Stimulated activated memory B cell treated with anti-CD40 and anti-IgM and Interleukin-4, amounts not matched to agents 10 μg/mL and 1 μg/mL and 100 μg/mL, for 72 hours (primary cell): ENCODE data around the gene PAWR.

Experiments
- ATAC-seq: fragments of 150-1000 bp; cut with Tn5 transposase; 2 replicates; pipeline ENCODE4 v1.10.0; 2021
- H3K27ac Mint-ChIP-seq: one replicate; pipeline ENCODE4 v1.8.0; 2022; ENCODE audit warnings: mild to moderate bottlenecking, mixed read lengths
- H3K27me3 Mint-ChIP-seq: one replicate; pipeline ENCODE4 v1.8.0; 2022; ENCODE audit warnings: mixed read lengths
- H3K36me3 Mint-ChIP-seq: one replicate; pipeline ENCODE4 v1.8.0; 2022; ENCODE audit warnings: mixed read lengths
- H3K4me1 Mint-ChIP-seq: one replicate; pipeline ENCODE4 v1.8.0; 2022; ENCODE audit warnings: mixed read lengths
- H3K4me3 Mint-ChIP-seq: one replicate; pipeline ENCODE4 v1.8.0; 2022; ENCODE audit warnings: mild to moderate bottlenecking, moderate library complexity, mixed read lengths
- H3K9me3 Mint-ChIP-seq: one replicate; pipeline ENCODE4 v1.8.0; 2022; ENCODE audit warnings: mixed read lengths

The PAWR gene

GRCh38 chr12:79561401-79562132, 129.2 kb downstream of the PAWR start:
- no peak for ATAC-seq
- Mint-ChIP-seq H3K27ac (no peak overlapping the region), H3K36me3 (peaks cover 38% of the 10 kb centered on the region)

GRCh38 chr12:79560225-79560889, 130.4 kb downstream of the PAWR start:
- Mint-ChIP-seq H3K36me3 (peaks cover 26% of the 10 kb centered on the region), H3K4me1 (peaks cover 6% of the 10 kb centered on the region)

More at GRCh38 chr12:79561401-79562132, 129.2 kb downstream of the PAWR start:
- no peaks in the 10 kb centered on the region for H3K9me3 Mint-ChIP-seq
- no peak overlapping the region for H3K4me3 Mint-ChIP-seq
- no peaks in the 10 kb centered on the region for H3K27me3 Mint-ChIP-seq
- peaks cover 15% of the 10 kb centered on the region for H3K4me1 Mint-ChIP-seq

GRCh38 chr12:79559591-79559990, 131.2 kb downstream of the PAWR start:
- no peaks in the 10 kb centered on the region for H3K27me3 Mint-ChIP-seq
- H3K27ac Mint-ChIP-seq: no peak overlapping the region
- H3K36me3 Mint-ChIP-seq: peaks cover 25% of the 10 kb centered on the region
- no peaks in the 10 kb centered on the region for H3K9me3 Mint-ChIP-seq
- no peak overlapping the region for H3K4me3 Mint-ChIP-seq
- no peak for ATAC-seq
- peaks cover 6% of the 10 kb centered on the region for H3K4me1 Mint-ChIP-seq

More at GRCh38 chr12:79560225-79560889, 130.4 kb downstream of the PAWR start:
- Mint-ChIP-seq H3K4me3 (no peak overlapping the region), H3K27me3 (no peaks in the 10 kb centered on the region), H3K27ac (no peak overlapping the region), H3K9me3 (no peaks in the 10 kb centered on the region)
- no peak for ATAC-seq

GRCh38 chr12:79558924-79559469, 131.8 kb downstream of the PAWR start:
- ATAC-seq: no peak
- no peak overlapping the region for H3K27ac Mint-ChIP-seq

GRCh38 chr12:79557690-79558315, 133.0 kb downstream of the PAWR start:
- Mint-ChIP-seq H3K36me3 (peaks cover 27% of the 10 kb centered on the region), H3K4me1 (peaks cover 6% of the 10 kb centered on the region), H3K9me3 (no peaks in the 10 kb centered on the region), H3K27ac (no peak overlapping the region), H3K27me3 (no peaks in the 10 kb centered on the region), H3K4me3 (no peak overlapping the region)
- no peak for ATAC-seq

More at GRCh38 chr12:79558924-79559469, 131.8 kb downstream of the PAWR start:
- Mint-ChIP-seq H3K4me3 (no peak overlapping the region), H3K4me1 (peaks cover 6% of the 10 kb centered on the region), H3K27me3 (no peaks in the 10 kb centered on the region), H3K36me3 (peaks cover 25% of the 10 kb centered on the region), H3K9me3 (no peaks in the 10 kb centered on the region)

GRCh38 chr12:79555028-79555925, 135.5 kb downstream of the PAWR start:
- H3K4me3 Mint-ChIP-seq: no peak overlapping the region
- H3K36me3 Mint-ChIP-seq: peaks cover 26% of the 10 kb centered on the region
- H3K9me3 Mint-ChIP-seq: no peaks in the 10 kb centered on the region
- peaks cover 6% of the 10 kb centered on the region for H3K4me1 Mint-ChIP-seq
- H3K27me3 Mint-ChIP-seq: no peaks in the 10 kb centered on the region
- H3K27ac Mint-ChIP-seq: no peak overlapping the region
- no peak for ATAC-seq

GRCh38 chr12:79553863-79554574, 136.7 kb downstream of the PAWR start:
- no peaks in the 10 kb centered on the region for H3K9me3 Mint-ChIP-seq
- no peaks in the 10 kb centered on the region for H3K27me3 Mint-ChIP-seq
- H3K4me1 Mint-ChIP-seq: peaks cover 6% of the 10 kb centered on the region
- H3K4me3 Mint-ChIP-seq: no peak overlapping the region
- H3K36me3 Mint-ChIP-seq: peaks cover 24% of the 10 kb centered on the region
- no peak for ATAC-seq
- H3K27ac Mint-ChIP-seq: no peak overlapping the region

- H3K9me3 Mint-ChIP-seq: no peaks in the 10 kb centered on the region
- no peak for ATAC-seq
- peaks cover 2% of the 10 kb centered on the region for H3K4me1 Mint-ChIP-seq
- H3K27me3 Mint-ChIP-seq: no peaks in the 10 kb centered on the region
- H3K4me3 Mint-ChIP-seq: no peak overlapping the region
- H3K27ac Mint-ChIP-seq: no peak overlapping the region
- H3K36me3 Mint-ChIP-seq: peaks cover 20% of the 10 kb centered on the region
Measured at GRCh38 chr12:79552192-79552591, 138.6 kb downstream of the PAWR start.

- no peaks in the 10 kb centered on the region for H3K27me3 Mint-ChIP-seq
- ATAC-seq: no peak
- H3K4me1 Mint-ChIP-seq: no peaks in the 10 kb centered on the region
- no peaks in the 10 kb centered on the region for H3K9me3 Mint-ChIP-seq
- H3K36me3 Mint-ChIP-seq: peaks cover 20% of the 10 kb centered on the region
- no peak overlapping the region for H3K27ac Mint-ChIP-seq
- no peak overlapping the region for H3K4me3 Mint-ChIP-seq
Measured at GRCh38 chr12:79549531-79550271, 141.1 kb downstream of the PAWR start.

GRCh38 chr12:79548610-79548924, 142.2 kb downstream of the PAWR start:
- Mint-ChIP-seq H3K4me3 (no peak overlapping the region), H3K4me1 (no peaks in the 10 kb centered on the region), H3K27me3 (no peaks in the 10 kb centered on the region), H3K36me3 (peaks cover 17% of the 10 kb centered on the region), H3K9me3 (no peaks in the 10 kb centered on the region), H3K27ac (no peak overlapping the region)
- no peak for ATAC-seq

- no peak for ATAC-seq
- Mint-ChIP-seq H3K4me1 (no peaks in the 10 kb centered on the region), H3K27ac (no peak overlapping the region), H3K27me3 (no peaks in the 10 kb centered on the region), H3K9me3 (no peaks in the 10 kb centered on the region), H3K4me3 (no peak overlapping the region), H3K36me3 (peaks cover 11% of the 10 kb centered on the region)
Measured at GRCh38 chr12:79547735-79548609, 142.8 kb downstream of the PAWR start.

GRCh38 chr12:79547044-79547734, 143.6 kb downstream of the PAWR start:
- Mint-ChIP-seq H3K9me3 (no peaks in the 10 kb centered on the region), H3K4me3 (no peak overlapping the region), H3K27me3 (no peaks in the 10 kb centered on the region), H3K4me1 (no peaks in the 10 kb centered on the region), H3K36me3 (peaks cover 6% of the 10 kb centered on the region), H3K27ac (no peak overlapping the region)
- ATAC-seq: no peak
